ENCODE measurements around the gene PHGDH. TPM values are rescaled to one million over a fixed set of nuclear protein-coding genes. Genes with fewer than 3 reads are reported as not detected.
"Not testable (repeated sequence)": the region's sequence is repeated elsewhere in the genome, so short reads cannot be mapped to it uniquely, and the experiment has no call there.

The PHGDH gene
- polyA plus RNA-seq, 3 donors = 65.2 to 84.3 (median 77.4) TPM

DNA sequence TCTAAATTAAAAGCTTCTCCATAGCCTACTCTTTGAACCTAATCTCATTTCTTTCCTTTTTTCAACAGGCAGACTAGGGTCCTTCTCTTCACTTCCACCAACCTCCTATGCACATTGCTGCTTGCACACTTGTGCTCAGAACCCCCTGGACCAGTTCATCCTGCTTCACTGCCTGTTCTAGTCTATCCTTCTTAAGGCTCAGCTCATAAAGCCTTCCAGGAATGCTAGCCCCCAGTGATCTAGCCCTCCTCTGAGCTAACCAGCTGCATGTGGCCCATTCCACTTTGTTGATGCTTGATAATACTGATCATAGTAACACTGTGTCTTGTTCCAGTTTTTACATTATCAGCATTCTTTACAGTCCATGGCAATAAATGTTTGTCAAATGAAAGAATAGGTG, 22.9 kb upstream of the PHGDH start:
- H3K27ac ChIP-seq (ENCODE audit: low read depth, low read length) = no peak overlapping the region

DNA sequence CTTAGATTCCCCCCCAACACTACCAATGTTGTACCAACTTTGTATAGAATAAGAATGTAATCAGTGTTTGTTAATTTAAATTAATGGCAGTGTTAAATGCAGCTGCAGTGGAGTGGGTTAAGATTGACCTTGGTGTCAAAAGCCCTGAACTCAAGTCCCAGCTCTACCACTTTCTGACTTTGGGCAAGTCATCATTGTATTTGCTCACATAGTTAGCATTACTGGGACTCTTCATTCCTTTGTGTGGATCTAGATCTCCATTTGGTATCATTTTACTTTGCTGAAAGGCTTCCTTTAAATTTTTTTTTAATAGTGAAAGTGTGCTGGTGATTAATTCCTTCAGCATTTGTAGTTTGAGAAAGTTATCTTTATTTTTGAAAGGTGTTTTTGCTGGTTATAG, 22.2 kb upstream of the PHGDH start:
- H3K27ac ChIP-seq (ENCODE audit: low read depth, low read length) = no peak overlapping the region

DNA sequence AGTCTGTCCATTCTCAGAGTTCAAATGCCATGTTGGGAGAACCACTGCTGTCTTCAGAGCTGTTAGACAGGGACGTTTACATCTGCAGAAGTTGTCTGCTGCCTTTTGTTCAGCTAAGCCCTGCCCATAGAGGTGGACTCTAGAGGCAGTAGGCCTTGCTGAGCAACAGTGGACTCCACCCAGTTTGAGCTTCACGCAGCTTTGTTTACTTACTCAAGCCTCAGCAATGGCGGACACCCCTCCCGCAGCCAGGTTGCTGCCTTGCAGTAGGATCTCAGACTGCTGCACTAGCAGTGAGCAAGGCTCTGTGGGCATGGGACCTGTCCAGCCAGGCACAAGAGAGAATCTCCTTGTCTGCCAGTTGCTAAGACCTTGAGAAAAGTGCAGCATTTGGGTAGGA, 14.9 kb upstream of the PHGDH start:
- WGBS, 3 donors = 46 to 82% (median 82%) methylated on average over 4 of the region's 4 CpGs
- H3K27ac ChIP-seq (ENCODE audit: low read depth, low read length) = not testable (repeated sequence)

DNA sequence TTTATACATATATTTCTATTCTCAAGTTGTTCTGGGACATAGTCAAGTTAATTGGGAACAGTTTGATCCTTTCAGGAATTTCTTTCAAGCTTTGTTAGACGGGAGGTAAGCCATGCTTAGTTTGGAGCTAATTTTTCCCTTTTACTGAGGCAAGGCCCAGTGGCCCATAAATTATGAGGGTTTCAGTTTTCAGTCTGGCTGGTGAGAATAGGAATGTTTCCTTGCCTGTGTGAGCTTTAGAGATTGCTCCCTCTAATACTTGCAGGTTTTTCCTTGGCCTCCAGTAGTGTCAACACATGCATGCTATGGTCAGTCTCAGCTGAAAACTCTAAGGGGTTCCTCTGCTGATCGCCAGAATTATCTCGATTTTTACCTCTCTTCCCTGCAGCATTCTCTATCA, 14.1 kb upstream of the PHGDH start:
- no peak overlapping the region for H3K27ac ChIP-seq (ENCODE audit: low read depth, low read length)
- 71 to 78% (median 73%) methylated on average over 3 of the region's 3 CpGs for WGBS, 3 donors

DNA sequence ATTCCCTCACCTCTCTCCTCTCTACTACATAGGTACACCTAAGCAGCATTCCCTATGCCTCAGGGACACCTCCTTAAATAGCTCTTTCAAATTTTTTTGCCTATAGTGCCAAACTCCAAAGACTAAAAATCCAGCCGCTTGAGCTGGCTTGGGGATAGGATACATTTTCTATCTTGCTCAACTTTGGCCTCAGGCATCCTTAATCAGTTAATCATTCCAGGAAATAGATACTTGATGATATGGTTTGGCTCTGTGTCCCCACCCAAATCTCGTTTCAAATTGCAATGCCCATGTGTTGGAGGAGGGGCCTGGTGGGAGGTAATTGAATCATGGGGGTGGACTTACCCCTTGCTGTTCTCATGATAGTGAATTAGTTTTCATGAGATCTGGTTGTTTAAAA, 11.4 kb upstream of the PHGDH start:
- no peak overlapping the region for H3K27ac ChIP-seq (ENCODE audit: low read depth, low read length)
- 60 to 70% (median 70%) methylated on average over 2 of the region's 2 CpGs for WGBS, 3 donors

DNA sequence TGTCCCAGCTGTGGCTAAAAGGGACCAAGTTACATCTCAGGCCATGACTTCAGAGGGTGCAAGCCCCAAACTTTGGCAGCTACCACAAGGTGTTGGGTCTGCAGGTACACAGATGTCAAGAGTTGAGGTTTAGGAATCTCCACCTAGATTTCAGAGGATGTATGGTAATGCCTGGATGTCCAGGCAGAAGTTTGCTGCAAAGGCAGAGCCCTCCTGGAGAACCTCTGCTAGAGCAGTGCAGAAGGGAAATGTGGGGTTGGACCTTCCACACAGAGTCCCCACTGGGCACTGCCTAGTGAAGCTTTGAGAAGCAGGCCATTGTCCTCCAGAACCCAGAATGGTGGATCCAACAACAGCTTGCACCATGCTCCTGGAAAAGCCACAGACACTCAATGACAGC, 10.1 kb upstream of the PHGDH start:
- H3K27ac ChIP-seq (ENCODE audit: low read depth, low read length) = no peak overlapping the region

DNA sequence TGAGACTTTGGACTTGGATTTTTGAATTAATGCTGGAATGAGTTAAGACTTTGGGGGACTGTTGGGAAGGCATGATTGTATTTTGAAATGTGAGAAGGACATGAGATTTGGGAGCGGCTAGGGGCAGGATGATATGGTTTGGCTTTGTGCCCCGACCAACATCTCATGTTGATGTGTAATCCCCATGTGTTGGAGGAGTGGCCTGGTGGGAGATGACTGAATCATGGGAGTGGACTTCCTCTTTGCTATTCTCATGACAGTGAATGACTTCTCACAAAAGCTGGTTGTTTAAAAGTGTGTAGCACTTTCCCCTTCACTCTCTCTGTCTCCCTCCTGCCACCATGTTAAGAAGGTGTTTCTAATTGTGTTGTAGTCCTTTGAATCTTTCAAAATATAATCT, 9.3 kb upstream of the PHGDH start:
- 34 to 80% (median 42%) methylated on average over 2 of the region's 2 CpGs for WGBS, 3 donors
- H3K27ac ChIP-seq (ENCODE audit: low read depth, low read length) = no peak overlapping the region

DNA sequence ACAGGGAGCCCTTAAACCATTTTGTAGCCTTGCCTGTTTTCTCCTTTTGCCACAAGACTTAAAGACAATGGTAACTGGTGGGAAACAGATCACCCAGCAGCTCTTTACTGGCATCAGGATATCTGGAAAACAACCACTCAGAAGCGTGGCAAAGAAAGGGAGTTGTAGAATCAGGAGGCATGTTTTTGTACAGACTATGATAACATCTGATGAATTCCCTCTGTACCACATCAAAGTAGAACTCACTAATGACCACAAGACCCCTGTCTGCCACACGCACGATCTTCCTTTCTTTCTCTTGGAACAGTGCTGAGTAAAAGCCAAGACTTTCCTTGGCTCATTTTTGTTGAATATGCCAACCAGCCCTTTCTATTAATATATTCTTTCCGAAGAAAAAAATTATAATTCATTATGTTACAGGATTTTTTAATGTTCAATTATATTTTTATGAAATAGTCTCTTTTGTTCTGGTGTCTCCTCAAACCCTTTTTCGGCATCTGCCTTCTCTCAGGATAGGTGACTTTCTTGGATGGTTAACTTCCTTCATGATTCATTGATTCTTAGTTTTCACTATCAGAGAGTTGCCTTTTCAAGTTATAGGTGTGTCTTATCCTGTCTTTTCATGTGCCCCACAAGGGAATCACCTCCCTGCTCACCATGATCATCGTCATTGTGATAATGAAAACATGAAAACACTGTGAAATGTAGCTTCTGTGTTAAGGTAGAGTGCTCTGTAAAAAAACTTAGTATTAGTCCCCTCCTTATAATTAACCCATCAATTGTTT, 7.9 kb upstream of the PHGDH start:
- 84 to 86% (median 84%) methylated on average over 6 of the region's 6 CpGs for WGBS, 3 donors
- no peak overlapping the region for H3K27ac ChIP-seq (ENCODE audit: low read depth, low read length)

DNA sequence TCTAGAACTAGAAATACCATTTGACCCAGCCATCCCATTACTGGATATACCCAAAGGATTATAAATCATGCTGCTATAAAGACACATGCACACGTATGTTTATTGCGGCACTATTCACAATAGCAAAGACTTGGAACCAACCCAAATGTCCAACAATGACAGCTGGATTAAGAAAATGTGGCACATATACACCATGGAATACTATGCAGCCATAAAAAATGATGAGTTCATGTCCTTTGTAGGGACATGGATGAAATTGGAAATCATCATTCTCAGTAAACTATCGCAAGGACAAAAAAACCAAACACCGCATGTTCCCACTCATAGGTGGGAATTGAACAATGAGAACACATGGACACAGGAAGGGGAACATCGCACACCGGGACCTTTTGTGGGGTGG, 5.1 kb upstream of the PHGDH start:
- WGBS, 3 donors = 92 to 94% (median 93%) methylated on average over 6 of the region's 6 CpGs
- not testable (repeated sequence) for H3K27ac ChIP-seq (ENCODE audit: low read depth, low read length)

DNA sequence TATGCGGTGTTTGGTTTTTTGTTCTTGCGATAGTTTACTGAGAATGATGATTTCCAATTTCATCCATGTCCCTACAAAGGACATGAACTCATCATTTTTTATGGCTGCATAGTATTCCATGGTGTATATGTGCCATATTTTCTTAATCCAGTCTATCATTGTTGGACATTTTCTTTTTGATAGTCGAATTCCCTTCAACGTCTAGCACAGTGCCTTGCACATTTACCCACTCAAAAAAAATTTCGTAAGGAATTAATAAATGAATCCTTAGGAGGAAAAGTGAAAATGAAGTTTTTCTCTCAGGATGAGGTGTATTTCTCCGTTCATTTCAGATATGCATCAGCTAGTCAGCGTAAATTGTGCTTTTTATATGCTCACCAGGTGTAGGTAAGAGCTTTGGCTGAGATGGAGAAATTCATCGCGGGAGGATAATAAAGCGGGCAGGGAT, 354 bp upstream of the PHGDH start:
- 9 to 14% (median 12%) methylated on average over 8 of the region's 10 CpGs for WGBS, 3 donors
- H3K27ac ChIP-seq (ENCODE audit: low read depth, low read length) = not testable (repeated sequence)

DNA sequence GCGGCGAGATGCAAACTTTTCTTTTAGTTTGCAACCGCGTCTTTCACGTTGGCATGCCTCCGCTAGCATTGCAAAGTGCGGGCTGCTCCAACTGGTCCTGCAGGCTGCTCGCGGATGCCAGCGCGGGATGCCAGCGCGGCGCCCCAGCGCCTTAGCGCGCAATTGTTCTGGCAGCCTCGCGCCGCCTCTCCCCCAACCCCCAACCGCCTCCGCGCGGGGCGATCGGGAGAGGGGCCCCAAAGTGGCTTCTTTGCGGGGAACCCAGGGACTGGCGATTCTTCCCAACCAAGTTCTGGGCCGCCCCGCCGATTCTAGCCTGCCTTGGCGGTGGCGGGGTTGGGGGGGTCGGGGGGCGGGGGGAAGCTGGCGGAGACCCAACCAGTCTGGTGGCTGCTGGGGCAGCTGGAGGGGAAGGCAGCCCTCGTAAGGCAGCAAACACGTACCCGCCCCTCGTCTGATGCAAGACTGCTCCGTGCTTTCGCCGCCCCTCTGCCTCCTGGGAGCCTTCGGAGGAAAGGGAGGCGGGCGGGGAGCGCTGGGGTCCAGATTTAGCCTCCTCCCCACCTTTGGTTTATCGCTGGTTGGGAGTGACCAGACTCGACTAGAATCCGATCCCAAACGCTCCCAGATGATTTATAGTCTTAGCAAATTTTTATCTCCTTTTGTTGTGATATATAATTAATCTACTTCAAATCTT, 756 bp downstream of the PHGDH start:
- H3K27ac ChIP-seq (ENCODE audit: low read depth, low read length) = no peak overlapping the region
- WGBS, 3 donors = 1% methylated on average over 46 to 51 of the region's 51 CpGs

DNA sequence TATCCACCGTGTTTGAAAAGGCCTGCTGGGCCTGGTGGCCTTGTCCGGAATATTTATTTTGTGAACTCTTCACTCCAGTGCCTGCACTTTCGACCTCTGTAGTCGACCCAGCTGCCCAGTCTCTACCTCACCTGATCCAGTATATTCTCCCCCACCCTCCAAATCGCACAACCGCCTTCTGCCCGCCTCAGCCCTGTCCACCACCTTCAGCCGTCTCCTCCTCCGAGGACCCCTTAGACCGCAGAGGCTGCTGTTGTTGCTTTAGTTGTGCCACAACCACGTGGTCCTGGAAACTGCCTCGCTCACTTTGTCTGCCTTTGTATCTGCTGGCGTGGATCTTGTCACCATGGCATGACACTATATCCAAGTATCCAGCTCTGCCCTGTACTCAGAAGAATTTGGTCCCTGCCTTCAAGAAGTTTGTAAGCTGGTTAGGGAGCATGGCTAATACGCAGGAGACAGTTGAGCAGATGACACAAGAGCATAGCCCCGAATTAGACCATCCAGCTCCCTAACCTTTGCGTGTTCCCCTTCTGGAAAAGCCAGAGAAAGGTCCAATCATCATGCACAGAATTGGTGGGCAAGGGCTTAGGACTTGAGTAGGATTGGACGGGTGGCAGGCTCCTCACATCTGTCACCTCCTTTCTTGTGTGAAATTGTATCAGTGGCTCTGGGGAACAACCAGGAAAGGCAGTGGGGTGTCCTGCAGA, 1.5 kb downstream of the PHGDH start:
- 14 to 53% (median 49%) methylated on average over 17 of the region's 17 CpGs for WGBS, 3 donors

DNA sequence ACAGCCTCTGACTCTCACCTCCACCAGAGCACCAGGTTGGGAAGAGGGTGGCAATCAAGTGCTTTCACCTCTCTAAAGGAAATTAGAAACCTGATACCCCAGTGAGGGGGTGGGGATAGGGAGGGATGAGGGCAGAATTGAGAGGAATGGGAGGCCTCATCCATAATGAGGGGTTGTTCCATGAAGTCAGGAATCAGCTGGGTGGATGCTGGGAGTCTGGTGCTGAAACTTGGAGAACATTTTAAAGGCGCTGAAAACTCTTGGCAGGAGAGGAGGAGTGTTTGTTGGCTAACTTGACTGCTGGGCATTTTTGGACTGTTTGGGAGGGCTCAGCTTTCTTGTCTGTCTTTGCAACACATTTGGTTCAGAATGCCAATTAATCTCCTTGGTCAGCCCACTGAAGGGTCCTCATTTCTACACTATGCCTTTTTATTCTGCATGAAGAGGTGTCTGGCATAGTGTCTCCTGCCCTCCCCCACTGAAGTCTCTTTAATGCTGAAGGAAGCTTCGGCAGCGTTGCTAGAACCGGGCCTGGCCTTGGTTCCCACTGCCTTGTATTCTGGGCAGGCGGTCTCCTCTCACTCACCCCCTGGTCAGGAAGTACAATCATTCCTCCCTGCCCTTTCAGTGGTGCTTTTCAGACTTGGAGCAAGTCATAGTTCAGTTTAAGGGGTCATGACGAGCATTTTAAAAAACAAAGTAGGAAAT, 2.2 kb downstream of the PHGDH start:
- H3K27ac ChIP-seq (ENCODE audit: low read depth, low read length) = no peak overlapping the region
- WGBS, 3 donors = 25 to 67% (median 66%) methylated on average over 6 of the region's 6 CpGs

More for the DNA sequence above, 1.5 kb downstream of the PHGDH start:
- no peak overlapping the region for H3K27ac ChIP-seq (ENCODE audit: low read depth, low read length)

DNA sequence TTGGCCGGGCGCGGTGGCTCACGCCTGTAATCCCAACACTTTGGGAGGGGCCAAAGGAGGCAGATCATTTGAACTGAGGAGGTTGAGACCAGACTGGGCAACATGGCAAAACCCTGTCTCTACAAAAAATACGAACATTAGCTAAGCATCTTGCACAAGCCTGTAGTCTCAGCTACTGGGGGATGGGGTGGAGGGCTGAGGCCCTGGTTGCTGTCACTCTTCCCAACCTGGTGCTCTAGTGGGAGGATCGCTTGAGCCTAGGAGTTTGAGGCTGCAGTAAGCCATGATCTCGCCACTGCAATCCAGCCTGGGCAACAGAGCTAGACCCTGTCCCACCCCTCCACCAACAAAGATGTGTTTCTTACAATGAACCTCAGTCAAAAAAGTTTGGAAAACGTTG, 2.8 kb downstream of the PHGDH start:
- no peak overlapping the region for H3K27ac ChIP-seq (ENCODE audit: low read depth, low read length)
- 52 to 70% (median 64%) methylated on average over 8 of the region's 8 CpGs for WGBS, 3 donors

DNA sequence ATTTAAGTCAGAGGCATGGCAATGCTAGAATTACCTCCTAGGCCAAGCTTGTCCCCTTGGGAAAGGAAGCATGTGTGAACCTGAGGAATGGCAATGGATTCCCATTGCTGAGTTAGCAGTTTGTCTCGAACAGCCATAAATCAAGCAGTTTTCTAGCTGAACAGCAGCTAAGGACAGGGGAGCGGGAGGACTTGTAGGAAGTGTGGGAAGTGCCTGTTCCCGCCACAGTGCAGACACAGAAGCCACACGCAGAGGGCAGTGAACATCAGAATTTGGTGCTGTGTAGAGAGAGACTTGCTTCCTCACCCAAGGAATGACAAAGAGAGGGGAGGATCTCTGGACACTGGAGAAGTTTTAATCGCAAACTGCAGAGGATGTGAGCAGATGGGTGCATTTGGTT, 3.8 kb downstream of the PHGDH start:
- no peak overlapping the region for H3K27ac ChIP-seq (ENCODE audit: low read depth, low read length)
- 15 to 31% (median 25%) methylated on average over 5 of the region's 5 CpGs for WGBS, 3 donors

DNA sequence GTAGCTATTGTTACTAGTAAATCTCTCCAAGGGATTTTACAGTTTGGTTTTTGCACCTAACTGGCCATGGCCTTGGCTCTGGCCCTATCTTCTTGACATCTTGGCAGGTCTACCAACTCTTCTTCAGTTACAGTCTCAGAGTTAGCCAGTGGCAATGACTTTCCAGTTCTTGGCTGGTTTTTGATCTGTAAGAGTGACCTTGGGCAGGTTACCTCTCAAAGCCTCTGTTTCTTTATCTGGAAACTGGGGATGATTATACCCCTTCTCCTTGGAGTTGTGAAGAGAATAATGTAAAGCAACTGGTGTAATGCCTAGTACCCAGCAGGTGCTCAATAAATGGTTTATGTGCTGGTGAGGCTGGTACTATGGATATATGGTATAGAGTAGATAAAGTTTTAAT, 6.7 kb downstream of the PHGDH start:
- no peak overlapping the region for H3K27ac ChIP-seq (ENCODE audit: low read depth, low read length)

DNA sequence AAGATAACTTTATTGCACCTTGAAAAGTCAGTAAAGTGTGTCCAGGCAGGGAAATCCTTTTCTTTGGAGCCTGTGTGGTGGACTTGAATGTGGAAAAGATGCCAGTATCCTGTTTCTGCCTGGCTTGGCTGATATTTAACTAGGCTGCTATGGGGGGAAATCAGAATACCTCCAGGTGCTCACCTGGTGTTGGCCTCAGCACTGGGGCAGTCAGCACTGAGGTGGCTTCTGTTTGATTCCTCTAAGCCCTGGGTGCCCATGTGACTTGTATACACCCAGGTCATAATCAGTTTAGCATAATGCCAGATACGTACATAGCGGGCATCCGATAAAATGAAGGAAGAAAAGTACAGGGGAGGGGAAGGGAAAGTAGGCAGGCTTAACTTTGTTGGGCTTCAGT, 7.2 kb downstream of the PHGDH start:
- no peak overlapping the region for H3K27ac ChIP-seq (ENCODE audit: low read depth, low read length)
- 35 to 97% (median 90%) methylated on average over 3 of the region's 3 CpGs for WGBS, 3 donors

DNA sequence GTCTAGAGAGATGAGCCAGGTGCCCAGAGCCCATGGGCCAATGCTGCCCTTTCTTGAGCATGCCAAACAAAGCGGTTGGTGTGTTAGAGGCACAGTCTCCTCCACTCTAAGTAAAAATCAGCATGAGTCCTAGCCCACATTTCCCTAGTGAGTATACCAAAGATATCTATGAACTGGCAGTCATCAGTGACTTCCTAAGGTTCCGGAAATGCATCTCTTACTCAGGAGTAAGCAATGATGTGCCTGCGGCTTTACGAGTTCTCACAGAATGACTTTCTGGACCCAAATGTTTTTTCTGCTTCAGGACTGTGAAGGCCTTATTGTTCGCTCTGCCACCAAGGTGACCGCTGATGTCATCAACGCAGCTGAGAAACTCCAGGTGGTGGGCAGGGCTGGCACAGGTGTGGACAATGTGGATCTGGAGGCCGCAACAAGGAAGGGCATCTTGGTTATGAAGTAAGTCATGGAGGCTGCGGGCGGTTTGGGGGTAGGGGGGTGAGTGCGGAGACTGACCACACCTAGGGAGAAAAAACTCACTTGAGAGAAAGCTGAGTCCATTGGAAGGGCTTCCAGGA, 9.2 kb downstream of the PHGDH start:
- no peak overlapping the region for H3K27ac ChIP-seq (ENCODE audit: low read depth, low read length)
- 72 to 97% (median 97%) methylated on average over 11 of the region's 11 CpGs for WGBS, 3 donors

DNA sequence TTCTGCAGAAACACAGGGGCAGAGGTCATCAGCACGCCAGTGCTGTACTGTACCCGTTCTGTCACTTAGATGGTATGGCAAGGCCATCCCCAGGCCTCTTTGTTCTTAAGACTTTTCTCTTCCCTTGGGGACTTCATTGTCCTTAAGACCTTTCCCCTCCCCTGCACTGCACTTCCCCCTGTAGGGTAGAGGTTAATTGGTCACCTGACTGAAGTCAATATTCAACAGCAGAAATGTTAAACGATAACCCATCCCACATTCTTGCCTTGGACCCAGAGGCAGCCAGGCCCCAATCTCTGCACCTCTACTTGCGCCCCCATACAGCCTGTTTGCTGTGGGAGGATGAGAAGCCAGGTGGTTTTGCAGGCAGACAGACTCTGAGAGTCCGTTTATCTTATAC, 10.2 kb downstream of the PHGDH start:
- no peak overlapping the region for H3K27ac ChIP-seq (ENCODE audit: low read depth, low read length)
- WGBS, 3 donors = 63 to 81% (median 67%) methylated on average over 5 of the region's 5 CpGs
